NCI-H774 (cell line): ENCODE measurements around the gene LYZL2.
"Not testable (repeated sequence)": the region's sequence is repeated elsewhere in the genome, so short reads cannot be mapped to it uniquely, and the experiment has no call there.

Experiments
- DNase-seq: peaks from one replicate; lab custom pipeline; 2025; lab: John Stamatoyannopoulos, UW

Gene LYZL2

DNA sequence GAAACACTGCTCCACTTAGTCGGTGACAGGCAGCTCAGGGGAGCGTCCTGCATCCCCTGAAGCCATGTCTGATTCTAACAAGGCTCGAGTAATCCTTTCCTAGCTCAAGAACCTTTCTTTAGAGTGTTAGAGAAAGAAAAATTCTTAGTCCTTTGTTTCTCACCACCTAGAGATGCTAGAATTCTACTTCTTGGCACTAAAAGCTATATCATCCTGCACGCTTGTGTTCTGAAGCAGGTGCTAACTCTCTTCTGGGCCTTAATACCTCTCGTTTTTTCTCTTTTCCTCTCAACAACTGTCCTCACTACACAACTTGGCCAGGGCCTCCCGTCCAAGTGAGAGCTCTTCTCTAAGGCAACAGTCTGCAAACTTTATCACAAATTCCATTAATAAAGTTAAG is at the start of gene LYZL2:
LYZL2 (minus strand) TSS at position 101 of the 400 bp plus-strand sequence. CDS start 2,838 bp downstream, outside the sequence.
- DNase-seq: no peak

DNA sequence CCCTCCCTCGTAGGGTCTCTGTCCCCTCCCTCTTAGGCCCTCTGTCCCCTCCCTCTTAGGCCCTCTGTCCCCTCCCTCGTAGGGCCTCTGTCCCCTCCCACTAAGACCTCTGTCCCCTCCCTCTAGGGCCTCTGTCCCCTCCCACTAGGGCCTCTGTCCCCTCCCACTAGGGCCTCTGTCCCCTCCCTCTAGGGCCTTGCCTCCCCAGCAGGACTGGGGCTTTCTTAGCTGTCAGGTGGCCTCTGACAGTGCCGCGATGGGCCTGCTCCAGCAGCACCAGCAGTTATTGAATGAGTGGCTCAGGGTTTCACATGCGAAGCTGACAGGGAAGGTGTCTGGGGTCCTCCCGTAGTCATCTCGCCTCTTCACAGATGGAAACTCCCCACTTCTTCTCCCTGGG is 48.1 kb upstream of the LYZL2 start:
- DNase-seq: not testable (repeated sequence)

DNA sequence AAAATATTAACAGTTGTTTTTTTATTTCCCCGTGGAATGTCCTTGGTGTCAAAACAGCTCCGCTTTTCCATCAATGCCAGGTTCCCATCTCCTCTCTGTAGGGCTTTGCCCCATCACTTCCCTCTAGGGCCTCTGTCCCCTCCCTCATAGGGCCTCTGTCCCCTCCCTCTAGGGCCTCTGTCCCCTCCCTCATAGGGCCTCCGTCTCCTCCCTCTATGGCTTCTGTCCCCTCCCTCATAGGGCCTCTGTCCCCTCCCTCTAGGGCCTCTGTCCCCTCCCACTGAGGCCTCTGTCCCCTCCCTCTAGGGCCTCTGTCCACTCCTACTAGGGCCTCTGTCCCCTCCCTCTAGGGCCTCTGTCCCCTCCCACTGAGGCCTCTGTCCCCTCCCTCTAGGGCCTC is 47.6 kb upstream of the LYZL2 start:
- not testable (repeated sequence) for DNase-seq

DNA sequence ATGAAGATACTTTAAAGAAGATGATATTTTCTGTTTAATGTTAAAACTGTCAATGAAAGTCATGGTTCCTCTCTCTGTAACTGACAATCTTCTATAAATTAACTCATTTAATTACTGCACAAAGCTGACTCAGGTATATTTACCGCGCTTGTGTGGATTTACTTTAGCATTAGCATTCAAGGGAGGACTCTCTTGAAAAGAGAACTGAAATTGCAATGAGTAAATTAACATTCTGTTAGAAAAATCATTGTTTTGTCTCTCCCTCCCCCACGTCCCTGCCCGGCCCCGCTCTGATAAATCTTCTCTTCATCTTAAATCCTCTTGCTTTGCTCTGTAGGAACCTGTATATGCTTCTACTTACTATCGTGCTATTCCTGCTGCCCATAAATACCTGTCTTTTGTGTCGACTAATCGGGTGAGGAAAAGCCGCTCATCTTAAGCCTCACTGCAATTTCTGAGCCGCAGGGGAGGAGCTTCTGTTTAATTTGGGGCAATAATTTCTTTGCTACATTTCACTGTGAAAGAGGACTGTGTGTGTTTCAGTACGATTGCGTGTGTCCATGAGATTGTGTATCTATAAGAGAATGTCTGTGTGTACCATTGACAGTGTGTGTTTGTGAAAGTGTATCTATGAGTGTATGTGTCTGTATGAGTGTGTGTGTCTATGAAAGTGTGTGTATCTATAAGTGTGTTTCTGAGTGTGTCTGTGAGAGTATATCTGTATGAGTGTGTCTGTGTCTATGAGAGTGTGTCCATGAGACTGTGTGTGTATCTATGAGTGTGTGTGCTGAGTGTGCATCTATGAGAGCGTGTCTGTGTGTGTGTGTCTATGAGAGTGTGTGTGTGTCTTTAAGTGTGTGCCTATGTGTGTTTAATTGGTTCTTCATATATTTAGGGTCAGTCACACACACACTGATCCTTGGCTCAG is 46.5 kb upstream of the LYZL2 start:
- DNase-seq: no peak

DNA sequence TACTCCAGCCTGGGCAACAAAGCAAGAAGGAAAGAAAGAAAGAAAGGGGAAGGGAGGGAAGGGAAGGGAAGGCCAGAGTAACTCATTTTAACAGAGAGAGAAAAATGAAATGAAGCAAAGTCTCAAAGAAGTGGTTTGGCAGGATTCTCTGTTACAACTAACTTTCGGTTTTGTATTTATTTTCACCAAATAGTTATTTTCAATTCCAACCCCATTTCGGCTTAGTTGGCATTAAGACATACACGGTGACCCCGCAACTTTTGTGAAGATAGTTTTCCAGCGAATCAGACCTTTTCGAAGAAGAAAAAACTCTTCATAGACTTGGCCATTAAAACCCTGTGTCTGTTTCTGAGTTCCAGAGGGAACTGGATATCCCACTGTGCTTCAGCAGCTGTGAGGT is 45.2 kb upstream of the LYZL2 start:
- DNase-seq: no peak

DNA sequence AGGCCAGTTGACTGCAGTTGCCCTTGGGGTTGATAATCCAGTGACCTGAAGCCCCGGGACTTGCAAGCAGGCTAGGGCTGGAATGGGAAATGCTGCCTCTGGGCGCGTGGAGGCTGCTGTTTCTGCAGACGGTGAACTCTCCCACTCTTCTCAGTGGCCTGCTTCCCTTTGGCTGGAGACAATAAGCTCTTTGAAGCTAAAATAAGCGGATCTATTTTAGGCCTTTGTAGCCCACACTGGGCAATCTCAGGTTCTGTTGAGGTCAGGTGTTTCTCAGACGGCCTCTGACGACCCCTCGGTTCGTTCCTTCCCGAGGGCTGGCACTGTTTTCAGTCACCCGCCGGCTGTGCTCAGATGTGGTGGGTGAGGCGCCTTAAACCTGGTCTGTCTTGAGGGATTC is 43.7 kb upstream of the LYZL2 start:
- not testable (repeated sequence) for DNase-seq

DNA sequence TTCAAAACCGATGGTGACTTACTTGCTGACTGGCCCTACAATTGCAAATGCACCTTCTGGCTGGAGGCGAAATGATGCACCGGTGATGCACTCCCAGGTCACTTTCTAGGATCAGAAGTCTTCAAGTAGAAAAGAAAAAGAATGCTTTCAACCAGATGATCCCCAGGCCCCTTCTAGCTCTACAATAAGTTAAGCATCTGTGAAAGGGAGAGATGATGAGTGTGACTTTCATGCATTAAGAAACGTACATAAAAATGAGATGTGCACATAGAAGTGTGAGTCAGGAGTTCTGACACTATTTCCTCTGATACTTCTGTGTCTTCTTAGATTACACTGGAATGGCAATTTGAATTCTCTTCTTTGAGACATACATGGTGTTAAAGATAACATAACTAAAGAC is 42.8 kb upstream of the LYZL2 start:
- DNase-seq: not testable (repeated sequence)

DNA sequence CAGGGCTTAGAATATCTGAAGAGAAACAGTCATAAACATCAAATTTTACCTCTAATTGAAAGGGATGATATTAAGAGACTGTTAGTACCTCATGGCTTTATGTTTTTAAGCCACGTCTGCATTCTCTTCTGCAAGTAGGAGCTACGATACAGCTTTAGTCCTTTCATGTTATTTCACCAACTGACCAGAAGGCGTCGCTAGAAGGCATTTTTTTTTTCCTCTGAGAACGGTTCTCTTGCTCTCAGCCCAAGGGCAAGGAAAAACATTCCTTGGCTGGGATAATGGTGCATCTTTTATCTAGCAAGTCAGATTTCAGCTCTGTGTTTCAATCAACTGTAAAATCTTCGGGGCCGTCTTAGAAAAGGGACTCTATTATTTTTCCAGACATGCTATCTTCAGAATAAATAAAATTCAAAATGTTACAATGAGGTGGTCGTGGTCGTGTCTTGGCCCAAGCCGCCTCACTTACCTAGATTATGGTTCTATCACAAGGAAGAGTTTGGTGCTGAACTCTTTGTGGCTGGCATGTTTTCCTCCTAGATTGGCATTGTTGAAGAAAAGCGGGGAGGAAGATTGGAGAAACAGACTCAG is 41.6 kb upstream of the LYZL2 start:
- DNase-seq: peak; percentile 41

DNA sequence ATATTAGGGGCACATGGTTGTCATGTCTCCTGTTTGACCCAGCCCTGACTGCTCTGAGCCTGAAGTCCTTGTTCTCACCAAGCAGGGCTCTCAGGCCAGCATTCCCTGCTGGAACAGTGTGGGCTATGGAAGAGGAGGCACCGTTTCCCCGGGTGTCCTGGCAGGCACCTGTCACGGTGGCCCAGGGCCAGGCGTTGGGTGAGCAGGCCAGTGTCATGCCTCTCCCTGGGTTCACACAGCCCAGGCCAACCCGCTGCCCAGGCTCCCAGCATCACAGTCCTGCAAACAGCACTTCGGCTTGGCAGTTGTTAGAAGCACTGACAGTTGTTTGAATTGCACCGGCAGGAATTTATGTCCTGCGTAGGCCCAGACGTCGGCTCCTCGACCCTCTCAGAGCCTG is 38.4 kb upstream of the LYZL2 start:
- DNase-seq: not testable (repeated sequence)

DNA sequence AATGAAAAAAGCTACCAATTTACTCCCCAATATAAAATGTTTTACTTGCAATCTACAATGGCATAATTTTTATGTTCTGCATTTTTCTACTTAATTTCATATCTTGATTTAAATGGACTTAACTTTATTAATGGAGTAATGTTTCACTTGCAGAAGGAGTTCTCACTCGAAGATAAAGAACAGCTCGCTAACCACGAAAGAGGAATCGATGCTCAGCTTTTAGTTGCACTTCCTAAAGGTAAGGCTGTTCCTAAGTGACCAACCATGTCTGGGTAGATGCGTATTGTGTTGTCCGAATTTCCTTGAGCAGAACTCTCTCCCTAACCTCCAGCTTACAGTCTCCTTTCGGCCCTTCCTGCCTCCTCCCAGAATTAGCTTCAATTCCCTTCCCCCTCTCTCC is 33.9 kb upstream of the LYZL2 start:
- not testable (repeated sequence) for DNase-seq

DNA sequence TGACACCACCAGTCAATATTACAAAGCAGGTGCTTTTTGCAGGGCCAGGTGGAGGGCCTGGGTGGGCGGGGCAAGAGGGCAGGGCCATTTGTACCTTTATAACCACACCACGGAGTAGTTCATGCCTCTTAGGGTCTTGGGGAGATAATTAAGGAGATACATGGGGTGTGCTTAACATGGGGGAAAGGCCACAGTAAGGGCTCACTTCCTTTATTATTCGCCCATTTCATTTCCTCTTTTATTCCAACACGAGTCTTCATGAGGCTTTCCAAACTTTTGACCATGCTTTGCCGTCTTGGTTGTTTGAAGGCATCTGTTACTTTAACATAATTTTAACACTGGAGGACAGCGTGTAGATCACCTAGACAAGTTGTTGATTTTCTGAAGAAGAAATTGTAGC is 33.3 kb upstream of the LYZL2 start:
- DNase-seq: no peak

DNA sequence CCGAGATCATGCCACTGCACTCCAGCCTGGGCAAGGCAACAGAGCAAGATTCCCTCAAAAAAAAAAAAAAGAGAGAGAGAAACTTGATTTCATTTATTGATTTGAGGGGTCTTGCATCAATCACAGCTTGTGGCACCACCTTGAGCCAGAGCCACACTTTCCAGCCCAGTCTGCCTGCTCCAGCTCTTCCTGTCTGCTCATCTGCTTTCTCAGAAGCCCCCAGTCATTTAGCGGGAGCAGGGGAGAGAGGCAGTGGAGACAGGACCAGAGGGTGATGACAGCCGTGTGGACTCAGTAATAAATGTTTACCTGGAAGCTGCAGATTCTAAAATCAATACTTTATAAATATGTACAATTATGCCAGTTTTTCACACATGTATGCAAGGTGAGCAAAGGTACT is 30.8 kb upstream of the LYZL2 start:
- DNase-seq: not testable (repeated sequence)

DNA sequence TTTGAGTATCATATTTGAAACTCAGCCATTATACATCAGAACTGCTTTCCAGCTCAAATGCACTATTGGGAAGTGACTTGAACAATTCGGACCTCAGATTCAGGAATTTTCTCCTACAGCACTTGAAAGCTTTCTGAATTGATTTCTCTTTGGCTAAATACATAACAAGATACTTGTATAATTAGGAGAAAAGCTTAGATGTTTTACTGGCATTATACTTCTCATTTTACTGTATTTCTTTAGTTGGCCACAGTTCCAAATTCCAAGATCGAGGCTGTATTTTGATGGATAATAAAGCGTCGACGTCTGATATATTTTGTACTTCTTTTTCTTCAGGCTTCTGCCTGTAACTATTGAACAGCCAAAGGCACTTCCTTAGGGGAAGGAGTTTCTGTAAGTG is 26.7 kb upstream of the LYZL2 start:
- DNase-seq: no peak

DNA sequence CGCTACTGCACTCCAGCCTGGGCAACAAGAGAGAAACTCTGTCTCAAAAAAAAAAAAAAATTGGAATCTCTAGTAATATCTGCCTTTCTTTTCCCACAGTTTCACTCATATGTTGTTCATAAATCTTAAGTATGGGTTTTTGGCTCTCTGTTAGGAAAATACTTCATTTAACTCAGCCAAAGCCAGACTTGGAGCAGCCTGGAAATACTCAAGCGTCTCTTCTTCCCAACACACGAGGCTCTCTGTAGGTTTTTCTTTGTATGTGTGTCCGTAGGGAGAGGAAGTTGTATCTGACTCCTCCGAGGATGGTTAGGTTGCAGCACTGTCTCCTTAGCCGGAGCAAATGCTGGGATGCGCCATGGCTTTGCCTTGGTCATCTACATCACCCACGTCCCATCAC is 25.4 kb upstream of the LYZL2 start:
- DNase-seq: not testable (repeated sequence)

DNA sequence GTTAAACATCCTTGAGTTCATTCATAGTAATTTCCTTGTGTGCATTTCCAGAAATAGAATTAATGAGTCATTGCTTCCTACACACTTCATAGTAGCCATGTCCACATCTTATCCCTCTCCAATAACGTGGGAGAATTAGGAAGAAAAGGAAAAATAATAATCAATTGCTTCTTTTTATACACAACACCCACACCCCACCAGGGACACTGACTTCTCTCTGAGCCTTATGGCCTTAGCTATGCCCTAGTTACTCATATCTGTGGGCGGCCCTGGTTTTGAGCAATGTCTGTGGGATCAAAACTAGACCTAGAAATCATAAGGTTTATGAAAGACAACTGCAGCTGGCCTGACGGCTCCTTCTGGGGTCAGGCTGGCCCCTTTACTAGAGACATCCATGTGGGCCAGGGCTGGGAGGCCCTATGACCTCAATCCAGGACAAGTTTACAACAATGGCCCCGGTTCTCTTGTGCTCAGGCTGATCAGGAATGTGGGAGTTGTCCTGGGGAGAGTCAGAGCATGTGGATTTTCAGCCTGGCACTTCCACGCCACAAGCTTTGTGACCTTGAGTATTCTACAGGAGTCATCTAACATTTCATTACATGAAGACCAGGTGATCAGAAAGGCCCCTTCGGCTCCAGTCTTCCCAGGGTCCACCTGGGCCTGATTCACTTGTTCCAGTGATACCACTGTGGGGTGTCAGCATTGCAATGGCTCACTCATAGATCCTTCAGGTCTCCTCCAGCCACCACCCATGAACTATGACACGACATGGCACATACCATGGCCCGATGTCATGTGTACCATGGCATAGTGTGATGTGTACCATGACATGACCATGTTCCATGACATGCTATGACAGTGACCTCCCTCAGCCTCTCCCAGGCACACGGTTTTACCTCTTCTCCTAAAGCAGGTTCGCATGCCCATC is 22.2 kb upstream of the LYZL2 start:
- DNase-seq: not testable (repeated sequence)

DNA sequence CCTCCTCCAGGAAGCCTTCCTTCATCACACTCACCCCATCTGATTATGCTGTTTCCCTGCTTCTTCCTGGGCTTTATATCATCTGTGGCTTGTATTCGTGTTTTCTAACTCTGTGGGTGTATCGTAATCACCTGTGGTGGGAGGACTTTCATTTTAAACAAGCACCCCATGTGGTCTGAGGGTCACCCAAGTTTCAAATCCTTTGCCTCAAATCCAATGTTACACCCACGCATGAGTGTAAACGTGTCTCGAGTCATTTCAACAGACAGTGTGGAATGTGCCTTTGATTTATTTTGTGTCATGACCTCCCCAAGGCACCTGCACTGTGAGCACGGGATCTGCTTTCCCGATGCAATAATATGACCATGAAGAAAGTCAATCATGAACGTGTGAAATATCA is 17.5 kb upstream of the LYZL2 start:
- no peak for DNase-seq

DNA sequence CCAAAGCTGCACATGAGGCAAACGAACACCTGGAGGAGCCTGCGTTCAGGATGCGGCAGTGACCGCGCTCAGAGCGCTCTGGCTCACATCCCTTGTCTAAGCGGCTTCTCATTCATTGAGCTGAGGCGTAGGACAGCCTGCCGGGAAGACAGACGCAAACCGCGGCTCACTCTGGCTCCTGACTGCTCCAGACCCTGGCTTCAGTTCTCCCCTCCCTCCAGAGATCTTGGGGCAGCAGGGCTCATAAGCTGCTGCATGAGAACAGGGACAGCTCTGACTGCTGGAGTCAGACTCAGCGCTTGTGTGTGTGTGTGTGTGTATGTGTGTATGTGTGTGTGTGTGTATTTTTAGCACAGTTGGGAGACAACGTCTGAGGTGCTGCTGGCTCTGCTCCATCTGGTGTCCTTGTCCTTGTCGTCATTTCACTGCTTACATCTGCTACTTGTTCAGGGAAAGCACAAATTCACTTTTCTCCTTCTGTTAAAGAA is 15.8 kb upstream of the LYZL2 start:
- DNase-seq: no peak

DNA sequence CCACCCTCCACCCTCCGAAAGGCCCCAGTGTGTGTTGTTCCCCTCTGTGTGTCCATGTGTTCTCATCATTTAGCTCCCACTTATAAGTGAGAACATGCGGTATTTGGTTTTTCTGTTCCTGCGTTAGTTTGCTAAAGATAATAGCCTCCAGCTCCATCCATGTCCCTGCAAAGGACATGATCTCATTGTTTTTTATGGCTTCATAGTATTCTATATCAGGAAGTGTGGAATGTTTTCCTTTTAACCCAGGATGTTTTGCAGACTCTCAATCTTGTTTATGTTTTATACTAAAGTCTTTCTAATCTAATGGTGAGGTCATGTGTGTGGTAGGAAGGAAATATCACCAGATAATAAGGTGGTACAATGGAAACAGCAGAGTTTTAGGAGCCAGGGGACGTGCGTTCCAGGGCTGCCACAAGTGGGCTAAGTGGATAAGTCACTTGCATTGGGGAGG is 14.9 kb upstream of the LYZL2 start:
- DNase-seq: not testable (repeated sequence)

DNA sequence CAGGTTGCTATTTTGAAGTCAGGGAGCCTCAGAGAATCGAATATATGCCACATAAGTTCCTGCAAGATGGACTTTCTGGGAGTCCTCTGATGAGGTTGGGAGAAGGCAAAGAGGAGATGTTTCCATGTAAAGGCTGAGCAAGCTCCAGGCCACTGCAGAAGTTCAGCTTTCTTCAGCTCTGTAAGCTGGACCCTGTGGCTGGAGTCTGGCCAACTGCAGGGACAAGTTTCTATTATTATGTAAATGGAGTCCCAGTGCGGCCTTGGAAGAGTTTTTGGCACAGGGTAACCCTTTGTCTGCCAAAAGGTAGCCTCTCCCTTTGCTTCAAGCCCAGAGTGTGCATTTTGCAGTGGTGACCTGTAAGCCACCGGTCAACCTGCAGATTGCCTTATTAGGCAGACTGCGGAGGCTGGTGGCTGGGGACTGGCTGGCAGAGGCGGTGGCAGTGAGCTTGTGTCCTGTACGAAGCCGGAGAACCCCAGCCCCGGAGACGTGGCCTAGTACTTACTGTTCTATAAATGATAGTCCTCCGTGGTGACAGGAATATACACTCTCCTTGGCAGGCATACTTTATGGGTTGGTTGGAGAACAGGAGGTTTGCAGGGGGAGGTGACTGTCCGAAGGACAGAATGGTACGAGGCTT is 14.1 kb upstream of the LYZL2 start:
- DNase-seq: not testable (repeated sequence)

DNA sequence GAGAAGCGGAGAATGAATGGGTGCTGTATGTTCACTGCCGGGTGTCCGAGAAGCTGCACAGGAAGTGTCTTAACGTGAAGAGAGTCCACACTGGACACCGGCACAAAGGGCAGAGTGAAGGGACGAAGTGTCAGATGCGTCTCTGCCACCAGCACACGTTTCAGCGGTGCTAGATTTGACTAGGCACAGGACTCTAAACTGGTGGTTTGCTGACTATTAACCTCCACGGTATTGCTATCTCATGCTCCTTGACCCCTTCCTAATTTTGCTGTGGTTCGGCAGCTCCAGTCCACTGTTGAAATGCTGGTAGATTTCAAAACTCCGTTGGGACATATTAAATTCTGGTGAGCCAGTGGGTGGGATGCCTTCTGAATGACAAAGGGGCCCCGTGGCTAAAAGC is 13.3 kb upstream of the LYZL2 start:
- not testable (repeated sequence) for DNase-seq

DNA sequence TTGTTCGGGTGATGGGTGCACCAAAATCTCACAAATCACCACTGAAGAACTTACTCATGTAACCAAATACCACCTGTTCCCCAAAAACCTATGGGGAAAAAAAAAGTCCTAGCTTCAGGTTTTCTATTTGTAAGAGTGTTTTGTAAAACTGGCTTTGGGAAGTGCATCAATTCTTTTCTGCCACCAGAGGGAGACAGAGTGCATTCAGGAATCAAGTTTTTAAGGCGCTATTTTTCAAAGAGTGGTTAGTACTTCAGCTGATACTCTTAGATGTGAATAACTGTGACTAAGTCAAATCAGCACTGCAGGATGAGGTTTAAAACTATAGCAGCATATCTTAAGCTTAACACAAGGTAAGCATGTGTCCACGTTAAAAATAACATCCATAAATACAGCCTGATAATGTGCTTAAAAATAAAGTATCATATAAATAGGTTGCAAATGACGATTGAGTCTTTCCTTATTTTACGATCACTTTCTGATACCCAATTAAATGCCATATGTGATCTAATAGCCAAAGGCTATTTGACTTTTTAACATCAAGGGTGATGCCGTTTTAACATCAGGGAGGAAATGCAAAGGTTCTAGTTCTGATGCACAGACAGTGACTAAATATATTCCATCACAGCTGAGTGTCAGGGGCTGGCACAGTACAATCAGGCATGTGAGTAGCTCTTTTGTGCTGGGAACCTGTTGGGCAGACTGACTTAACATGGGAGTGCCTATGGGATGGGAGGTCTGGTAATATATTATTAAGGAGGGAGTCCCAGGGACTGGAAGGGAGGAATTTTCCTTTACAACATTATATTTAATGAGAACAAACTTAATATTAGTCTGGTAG is 10.6 kb upstream of the LYZL2 start:
- no peak for DNase-seq
